Hematopoietic multipotent progenitor cell treated with erythropoietin and hydrocortisone succinate and interleukin-3 and kit ligand, for 15 days (in vitro differentiated cells): ENCODE data around the gene VCY1B.
"Not testable (repeated sequence)": the region's sequence is repeated elsewhere in the genome, so short reads cannot be mapped to it uniquely, and the experiment has no call there.

Experiments used
- DNase-seq: peaks from one replicate; pipeline ENCODE4 v3.0.0-alpha.2; 2015; ENCODE audit warnings: low spot score

Gene VCY1B

GRCh38 chrY:14055927-14056326 is at the start of gene VCY1B:
Gene VCY1B (plus strand): TSS chrY:14056227. CDS start chrY:14056290, 63 bp downstream.
- DNase-seq = not testable (repeated sequence)

- not testable (repeated sequence) for DNase-seq
These were observed 44.1 kb upstream of the VCY1B start for GRCh38 chrY:14011916-14012315.

GRCh38 chrY:14030395-14030794 is 25.6 kb upstream of the VCY1B start:
- not testable (repeated sequence) for DNase-seq

- no peak for DNase-seq
These were observed 29.9 kb downstream of the VCY1B start for GRCh38 chrY:14085877-14086276.
